Measurements from ENCODE around the gene BTRC.
"Not testable (repeated sequence)": the region's sequence is repeated elsewhere in the genome, so short reads cannot be mapped to it uniquely, and the experiment has no call there.

BTRC gene

GRCh38 chr10:101580486-101581399, 226.8 kb downstream of the BTRC start:
- Histone ChIP-seq H3K9ac (ENCODE audit: low read depth, low read length) (no peak overlapping the region), H3K36me3 (ENCODE audit: insufficient read depth, low read length) (peaks cover 55% of the 10 kb centered on the region), H3K4me1 (ENCODE audit: insufficient read depth, low read length) (peaks cover 11% of the 10 kb centered on the region), H3K27me3 (ENCODE audit: insufficient read depth, low read length) (no peaks in the 10 kb centered on the region), H3K27ac (ENCODE audit: low read depth, low read length) (no peak overlapping the region; the same call in 1 of the 2 replicates), H3K4me3 (ENCODE audit: low read length) (no peak overlapping the region), H3K9me3 (ENCODE audit: insufficient read depth, low read depth, low read length) (no peaks in the 10 kb centered on the region)
- 65% methylated on average over 10 of the region's 10 CpGs for WGBS

- WGBS = 96% methylated on average over 9 of the region's 9 CpGs
- Histone ChIP-seq H3K4me3 (ENCODE audit: low read length) (no peak overlapping the region), H3K9me3 (ENCODE audit: insufficient read depth, low read depth, low read length) (no peaks in the 10 kb centered on the region), H3K27ac (ENCODE audit: low read depth, low read length) (no peak overlapping the region), H3K36me3 (ENCODE audit: insufficient read depth, low read length) (peaks cover 37% of the 10 kb centered on the region), H3K9ac (ENCODE audit: low read depth, low read length) (no peak overlapping the region), H3K27me3 (ENCODE audit: insufficient read depth, low read length) (no peaks in the 10 kb centered on the region), H3K4me1 (ENCODE audit: insufficient read depth, low read length) (peaks cover 7% of the 10 kb centered on the region)
These were observed 231.9 kb downstream of the BTRC start for GRCh38 chr10:101585841-101586240.

- Histone ChIP-seq H3K9me3 (ENCODE audit: insufficient read depth, low read depth, low read length) (no peaks in the 10 kb centered on the region), H3K4me3 (ENCODE audit: low read length) (peak within 1 kb of the TSS; percentile 89), H3K36me3 (ENCODE audit: insufficient read depth, low read length) (peaks cover 29% of the 10 kb centered on the region), H3K27ac (ENCODE audit: low read depth, low read length) (no peak within 1 kb of the TSS), H3K4me1 (ENCODE audit: insufficient read depth, low read length) (no peaks in the 10 kb centered on the region; the same call in 1 of the 2 replicates), H3K9ac (ENCODE audit: low read depth, low read length) (peak within 1 kb of the TSS; percentile 72), H3K27me3 (ENCODE audit: insufficient read depth, low read length) (no peaks in the 10 kb centered on the region)
- under 1% methylated on average over 49 of the region's 50 CpGs for WGBS
These were observed 234.0 kb downstream of the BTRC start, which contains the start of the genes DPCD and POLL for GRCh38 chr10:101587725-101588653. Gene DPCD (plus strand): TSS chr10:101588321. CDS start chr10:101588337, 16 bp downstream. Gene POLL (minus strand): TSS chr10:101588257. CDS start chr10:101587360, 897 bp downstream.

GRCh38 chr10:101588879-101589278, 234.9 kb downstream of the BTRC start:
- Histone ChIP-seq H3K9me3 (ENCODE audit: insufficient read depth, low read depth, low read length) (no peaks in the 10 kb centered on the region), H3K27ac (ENCODE audit: low read depth, low read length) (no peak overlapping the region), H3K9ac (ENCODE audit: low read depth, low read length) (peak overlapping the region; percentile 25; the same call in 1 of the 2 replicates), H3K4me1 (ENCODE audit: insufficient read depth, low read length) (no peaks in the 10 kb centered on the region; the same call in 1 of the 2 replicates), H3K36me3 (ENCODE audit: insufficient read depth, low read length) (peaks cover 20% of the 10 kb centered on the region), H3K4me3 (ENCODE audit: low read length) (peak overlapping the region; percentile 89), H3K27me3 (ENCODE audit: insufficient read depth, low read length) (no peaks in the 10 kb centered on the region)
- 61% methylated on average over 5 of the region's 5 CpGs for WGBS

- not testable (repeated sequence) for H3K36me3 ChIP-seq (ENCODE audit: insufficient read depth, low read length); H3K9me3 ChIP-seq (ENCODE audit: insufficient read depth, low read depth, low read length); H3K4me3 ChIP-seq (ENCODE audit: low read length); H3K9ac ChIP-seq (ENCODE audit: low read depth, low read length); H3K27ac ChIP-seq (ENCODE audit: low read depth, low read length); H3K27me3 ChIP-seq (ENCODE audit: insufficient read depth, low read length)
- peaks cover 12% of the 10 kb centered on the region; the same call in 1 of the 2 replicates for H3K4me1 ChIP-seq (ENCODE audit: insufficient read depth, low read length)
- 97% methylated on average over 2 of the region's 2 CpGs for WGBS
These were observed 239.4 kb downstream of the BTRC start for GRCh38 chr10:101593331-101593730.

GRCh38 chr10:101595591-101596433, 241.8 kb downstream of the BTRC start:
- no peaks in the 10 kb centered on the region; the same call in 1 of the 2 replicates for H3K27me3 ChIP-seq (ENCODE audit: insufficient read depth, low read length)
- no peaks in the 10 kb centered on the region for H3K9me3 ChIP-seq (ENCODE audit: insufficient read depth, low read depth, low read length)
- WGBS = 96% methylated on average over 12 of the region's 13 CpGs
- peaks cover 12% of the 10 kb centered on the region; the same call in 1 of the 2 replicates for H3K4me1 ChIP-seq (ENCODE audit: insufficient read depth, low read length)
- H3K4me3 ChIP-seq (ENCODE audit: low read length) = no peak overlapping the region
- H3K27ac ChIP-seq (ENCODE audit: low read depth, low read length) = no peak overlapping the region
- no peaks in the 10 kb centered on the region for H3K36me3 ChIP-seq (ENCODE audit: insufficient read depth, low read length)
- H3K9ac ChIP-seq (ENCODE audit: low read depth, low read length) = no peak overlapping the region

- Histone ChIP-seq H3K4me3 (ENCODE audit: low read length) (no peak overlapping the region), H3K27ac (ENCODE audit: low read depth, low read length) (no peak overlapping the region), H3K4me1 (ENCODE audit: insufficient read depth, low read length) (peaks cover 12% of the 10 kb centered on the region; the same call in 1 of the 2 replicates), H3K36me3 (ENCODE audit: insufficient read depth, low read length) (no peaks in the 10 kb centered on the region), H3K27me3 (ENCODE audit: insufficient read depth, low read length) (no peaks in the 10 kb centered on the region; the same call in 1 of the 2 replicates), H3K9ac (ENCODE audit: low read depth, low read length) (no peak overlapping the region), H3K9me3 (ENCODE audit: insufficient read depth, low read depth, low read length) (no peaks in the 10 kb centered on the region)
- 64% methylated on average over 14 of the region's 14 CpGs for WGBS
These were observed 243.3 kb downstream of the BTRC start for GRCh38 chr10:101597091-101597900.

GRCh38 chr10:101601541-101601940, 247.6 kb downstream of the BTRC start:
- Histone ChIP-seq H3K4me3 (ENCODE audit: low read length) (no peak overlapping the region), H3K36me3 (ENCODE audit: insufficient read depth, low read length) (no peaks in the 10 kb centered on the region), H3K27ac (ENCODE audit: low read depth, low read length) (no peak overlapping the region), H3K4me1 (ENCODE audit: insufficient read depth, low read length) (peaks cover 12% of the 10 kb centered on the region; the same call in 1 of the 2 replicates), H3K9me3 (ENCODE audit: insufficient read depth, low read depth, low read length) (no peaks in the 10 kb centered on the region), H3K9ac (ENCODE audit: low read depth, low read length) (no peak overlapping the region), H3K27me3 (ENCODE audit: insufficient read depth, low read length) (no peaks in the 10 kb centered on the region)
- 52% methylated on average over 1 of the region's 1 CpG for WGBS

- Histone ChIP-seq H3K9me3 (ENCODE audit: insufficient read depth, low read depth, low read length) (no peaks in the 10 kb centered on the region), H3K27ac (ENCODE audit: low read depth, low read length) (no peak overlapping the region), H3K36me3 (ENCODE audit: insufficient read depth, low read length) (no peaks in the 10 kb centered on the region), H3K27me3 (ENCODE audit: insufficient read depth, low read length) (no peaks in the 10 kb centered on the region), H3K4me1 (ENCODE audit: insufficient read depth, low read length) (peaks cover 11% of the 10 kb centered on the region; the same call in 1 of the 2 replicates), H3K4me3 (ENCODE audit: low read length) (no peak overlapping the region), H3K9ac (ENCODE audit: low read depth, low read length) (no peak overlapping the region)
- 39% methylated on average over 6 of the region's 6 CpGs for WGBS
These were observed 248.9 kb downstream of the BTRC start for GRCh38 chr10:101602761-101603398.

All from HUES64 (cell line).